T-helper 1 cell (primary cell): ENCODE data around the gene OR52E1.
A peak's percentile ranks its signal among the peaks of the same experiment; 100 is the strongest.
"Not testable (repeated sequence)": the region's sequence is repeated elsewhere in the genome, so short reads cannot be mapped to it uniquely, and the experiment has no call there.

Experiments used
- DNase-seq, 5 donors: peaks; one replicate each; pipeline ENCODE4 v3.0.0-alpha.2; 2012 to 2020
- total RNA-seq, 4 donors: gene quantifications; one replicate each; lab custom pipeline; 2026; lab: John Stamatoyannopoulos, UW

The OR52E1 gene
- total RNA-seq: 0 reads per million in 4 donors

DNA sequence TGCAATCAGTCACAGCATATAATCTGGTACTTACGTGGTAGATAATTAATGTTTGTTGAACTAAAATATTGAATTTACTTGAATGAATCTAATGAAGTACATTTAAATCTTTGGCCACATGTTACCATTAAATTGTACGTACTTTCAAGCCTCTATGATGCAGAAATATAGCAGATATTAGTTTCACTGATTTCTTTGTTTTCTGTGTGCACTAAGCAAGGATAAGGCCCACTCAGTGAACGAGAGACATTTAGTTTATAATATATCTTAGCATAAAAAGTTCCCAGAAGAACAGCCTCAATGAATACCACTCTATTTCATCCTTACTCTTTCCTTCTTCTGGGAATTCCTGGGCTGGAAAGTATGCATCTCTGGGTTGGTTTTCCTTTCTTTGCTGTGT lies at the start of gene OR52E1:
OR52E1 (plus strand) TSS at position 301 of the 400 bp plus-strand sequence.
- no peak for DNase-seq

DNA sequence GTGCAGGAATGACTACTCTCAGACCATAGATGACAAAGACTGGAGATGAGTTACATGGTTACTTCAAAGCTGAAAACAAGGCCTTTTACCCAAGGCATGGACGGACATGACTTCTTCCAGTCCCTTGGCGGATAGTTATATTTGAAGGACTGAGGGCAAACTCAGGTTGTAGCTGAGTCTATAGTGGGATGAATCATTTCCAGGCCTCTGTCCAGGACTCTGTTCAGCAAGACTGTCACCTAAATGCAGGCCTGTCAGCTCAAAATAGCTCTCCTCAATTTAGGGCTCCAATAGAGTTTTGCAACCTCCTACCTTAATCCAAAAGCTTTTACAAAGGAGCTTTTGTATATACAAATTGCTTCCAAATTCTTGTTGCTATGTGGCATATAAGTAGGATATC lies 47.4 kb upstream of the OR52E1 start:
- DNase-seq: no peak

DNA sequence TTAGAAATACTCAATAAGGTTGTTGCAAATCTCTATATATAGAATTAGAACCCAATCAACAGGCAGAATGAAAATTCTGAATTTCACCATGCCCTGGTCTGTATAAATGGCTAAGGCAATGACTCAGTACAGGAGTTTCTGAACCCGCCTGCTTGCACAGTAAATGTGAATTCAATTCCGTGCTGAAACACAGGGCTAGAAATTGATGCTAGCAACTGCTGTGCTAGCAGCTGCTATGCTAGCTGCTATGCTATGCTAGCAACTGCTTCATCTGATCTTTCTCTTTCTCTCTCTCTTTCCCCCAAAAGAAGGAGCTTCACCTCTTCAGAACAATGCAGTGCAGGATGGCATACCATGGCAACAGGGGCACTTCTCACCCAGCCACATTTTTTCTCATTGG lies 32.7 kb upstream of the OR52E1 start:
- DNase-seq: no peak

DNA sequence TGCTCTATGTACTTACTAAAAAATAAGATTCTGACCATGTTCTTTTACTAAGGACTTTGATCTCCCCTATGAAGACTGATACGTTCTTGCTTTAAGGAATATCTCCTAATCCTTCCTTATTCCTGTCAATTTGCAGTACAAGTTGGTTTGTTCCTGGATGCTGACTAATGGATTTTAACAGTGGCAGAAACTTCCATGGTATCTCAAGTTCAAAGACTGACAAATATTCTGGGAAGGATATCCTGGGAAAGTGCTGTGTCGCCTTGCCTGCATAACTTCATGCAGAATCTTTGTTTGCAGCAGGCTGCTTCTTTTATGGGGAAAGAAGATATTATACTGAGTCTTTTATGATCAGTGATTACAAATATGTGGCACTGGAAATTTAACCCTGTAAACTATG lies 31.4 kb upstream of the OR52E1 start:
- no peak for DNase-seq

GRCh38 chr11:5038341-5038740 lies 31.0 kb upstream of the OR52E1 start:
- no peak for DNase-seq

GRCh38 chr11:5040876-5041275 lies 28.5 kb upstream of the OR52E1 start:
- DNase-seq: no peak

- no peak for DNase-seq
Measured at GRCh38 chr11:5042091-5042490, 27.3 kb upstream of the OR52E1 start.

DNA sequence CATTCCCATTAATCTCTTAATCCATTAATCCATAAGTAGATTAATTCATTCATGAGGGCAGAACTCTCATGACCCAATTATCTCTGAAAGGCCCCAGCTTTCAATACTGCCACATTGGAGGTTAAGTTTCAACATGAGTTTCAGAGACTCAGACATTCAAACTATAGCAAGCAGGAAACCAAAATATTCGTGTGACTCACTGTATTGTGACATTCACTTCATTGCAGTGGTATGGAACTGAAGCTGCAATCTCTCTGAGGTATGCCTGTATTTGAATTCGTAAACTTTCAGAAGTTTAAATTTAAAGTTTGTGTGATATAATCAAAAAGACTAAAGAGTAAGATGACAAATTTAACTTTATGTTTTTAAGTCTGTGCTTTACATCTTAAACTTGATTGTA lies 26.0 kb upstream of the OR52E1 start:
- no peak for DNase-seq

- DNase-seq: no peak
Measured at GRCh38 chr11:5046226-5046625, 23.1 kb upstream of the OR52E1 start, which contains the start of gene OR52J3. Gene OR52J3 (plus strand): TSS chr11:5046526. CDS start chr11:5046526, 0 bp downstream.

DNA sequence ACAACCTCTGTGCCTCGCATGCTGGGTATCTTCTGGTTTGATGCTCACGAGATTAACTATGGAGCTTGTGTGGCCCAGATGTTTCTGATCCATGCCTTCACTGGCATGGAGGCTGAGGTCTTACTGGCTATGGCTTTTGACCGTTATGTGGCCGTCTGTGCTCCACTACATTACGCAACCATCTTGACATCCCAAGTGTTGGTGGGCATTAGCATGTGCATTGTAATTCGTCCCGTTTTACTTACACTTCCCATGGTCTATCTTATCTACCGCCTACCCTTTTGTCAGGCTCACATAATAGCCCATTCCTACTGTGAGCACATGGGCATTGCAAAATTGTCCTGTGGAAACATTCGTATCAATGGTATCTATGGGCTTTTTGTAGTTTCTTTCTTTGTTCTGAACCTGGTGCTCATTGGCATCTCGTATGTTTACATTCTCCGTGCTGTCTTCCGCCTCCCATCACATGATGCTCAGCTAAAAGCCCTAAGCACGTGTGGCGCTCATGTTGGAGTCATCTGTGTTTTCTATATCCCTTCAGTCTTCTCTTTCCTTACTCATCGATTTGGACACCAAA lies 22.5 kb upstream of the OR52E1 start:
- no peak for DNase-seq

DNA sequence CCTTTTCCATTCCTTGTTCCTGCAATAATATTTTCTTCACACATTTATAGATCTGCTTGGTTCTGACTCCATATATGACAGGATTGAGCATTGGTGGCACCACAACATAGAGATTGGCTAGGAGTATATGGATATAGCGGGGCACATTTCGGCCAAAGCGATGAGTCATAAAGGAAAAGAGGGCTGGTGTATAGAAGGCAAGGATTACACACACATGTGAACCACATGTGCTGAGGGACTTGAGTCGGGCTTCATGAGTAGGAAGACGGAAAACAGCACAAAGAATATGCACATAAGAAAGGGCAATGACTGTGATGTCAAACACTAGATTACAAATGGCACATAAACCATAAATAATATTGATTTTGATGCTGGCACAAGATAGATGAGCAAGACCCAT lies 10.7 kb upstream of the OR52E1 start:
- DNase-seq: not testable (repeated sequence)

DNA sequence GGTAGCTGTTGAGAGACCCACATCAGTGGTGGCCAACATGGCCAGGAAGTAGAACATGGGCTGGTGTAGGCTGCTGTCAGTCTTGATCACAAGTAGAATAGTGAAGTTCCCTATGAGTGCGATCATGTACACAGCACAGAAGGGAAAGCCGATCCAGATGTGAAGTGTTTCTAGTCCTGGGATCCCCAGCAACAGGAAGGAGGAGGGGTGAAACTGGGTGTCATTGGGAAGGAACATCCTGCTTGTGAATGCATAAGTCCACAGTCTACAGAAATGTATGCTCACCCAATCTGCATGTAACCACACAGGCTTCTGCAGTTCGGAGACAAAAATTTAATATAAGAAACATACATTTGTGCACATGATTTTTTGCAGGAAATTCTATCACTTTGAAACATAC lies 10.0 kb upstream of the OR52E1 start, which contains the start of gene OR52E2:
OR52E2 (minus strand) TSS at position 237 of the 400 bp plus-strand sequence; CDS start at position 237, 0 bp downstream.
- DNase-seq: no peak

DNA sequence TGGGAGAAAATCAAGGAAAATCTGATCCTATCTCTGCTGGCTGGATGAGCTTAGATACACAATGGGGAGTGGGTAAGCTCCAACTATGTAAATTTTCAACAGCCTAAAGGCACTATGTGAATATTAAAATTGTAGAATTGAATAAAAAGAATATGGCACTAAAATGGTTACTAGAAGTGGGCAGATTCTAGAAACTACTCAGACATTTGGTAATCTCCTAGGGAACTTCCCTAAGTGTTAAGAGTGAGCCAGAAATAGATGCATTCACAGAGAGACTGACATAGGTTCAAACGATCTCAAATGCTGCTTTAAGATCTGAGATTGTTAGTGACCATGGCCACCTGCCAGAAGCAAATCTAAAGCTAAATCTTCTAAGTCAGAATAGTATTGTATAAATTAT lies 4.3 kb upstream of the OR52E1 start:
- no peak for DNase-seq

- DNase-seq: no peak
Measured at GRCh38 chr11:5071799-5072198, 2.4 kb downstream of the OR52E1 start.

- DNase-seq: no peak
Measured at GRCh38 chr11:5081405-5081804, 12.0 kb downstream of the OR52E1 start.

DNA sequence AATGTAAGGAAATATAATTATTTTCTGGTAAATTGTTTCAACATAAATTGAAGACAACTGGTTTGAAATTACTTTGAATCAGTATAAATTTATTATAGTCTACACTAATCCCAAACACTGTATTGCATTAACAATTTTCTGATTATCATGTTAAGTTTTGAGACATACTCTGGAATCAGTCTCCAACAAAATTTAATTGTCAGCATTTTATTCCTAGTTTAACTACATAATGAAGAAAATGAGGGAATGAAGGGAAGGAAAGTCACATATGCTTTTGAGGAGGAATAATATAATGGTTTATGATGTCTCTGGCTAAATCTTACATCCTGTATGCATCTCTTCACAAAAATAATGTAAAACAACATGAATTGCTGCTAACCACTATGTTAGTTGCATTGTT lies 14.2 kb downstream of the OR52E1 start:
- DNase-seq: no peak

GRCh38 chr11:5088556-5088955 lies 19.2 kb downstream of the OR52E1 start:
- no peak for DNase-seq

DNA sequence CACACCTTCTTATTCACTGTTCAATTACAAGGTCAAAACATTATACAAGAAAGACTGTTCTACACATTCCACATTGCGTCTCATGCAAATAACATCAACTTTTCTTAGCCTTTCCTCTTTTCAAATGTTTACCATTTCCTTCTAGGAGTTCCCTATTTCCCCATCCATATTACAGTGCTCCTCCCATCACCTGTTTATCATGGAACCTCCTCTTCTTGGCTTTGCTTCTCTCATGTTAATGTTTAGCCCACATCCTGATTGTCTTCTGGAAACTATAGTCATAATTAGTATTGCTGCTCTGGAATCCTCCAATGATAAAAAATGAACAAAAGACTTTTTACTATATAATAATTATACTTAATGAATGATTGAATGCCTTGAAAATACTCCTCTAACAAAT lies 21.3 kb downstream of the OR52E1 start:
- no peak for DNase-seq

- peak in 1 of 5 donors; percentile 0 for DNase-seq
Measured at GRCh38 chr11:5092821-5093585, 23.6 kb downstream of the OR52E1 start.

DNA sequence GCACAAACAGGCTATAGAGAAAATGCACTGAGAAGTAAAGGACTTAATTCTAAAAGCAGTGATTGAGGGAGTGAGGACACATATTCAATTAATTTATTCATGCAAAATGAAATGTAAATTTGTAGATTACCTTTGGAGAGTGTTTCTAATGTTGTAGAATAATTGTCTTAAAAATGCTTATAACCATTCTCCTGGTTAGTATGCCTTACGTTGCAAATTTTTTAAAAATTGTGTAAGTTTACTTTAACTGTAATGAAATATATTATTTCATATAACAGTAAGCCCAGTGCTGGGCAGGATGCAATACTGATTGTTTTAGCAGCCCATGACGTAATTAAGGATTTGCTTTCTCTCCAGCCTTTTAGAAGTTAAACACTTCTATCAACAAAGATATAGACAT lies 26.6 kb downstream of the OR52E1 start:
- no peak for DNase-seq

- no peak for DNase-seq
Measured at GRCh38 chr11:5102246-5102645, 32.9 kb downstream of the OR52E1 start.

- DNase-seq: no peak
Measured at GRCh38 chr11:5103066-5103465, 33.7 kb downstream of the OR52E1 start.

- no peak for DNase-seq
Measured at GRCh38 chr11:5107285-5107684, 37.9 kb downstream of the OR52E1 start.

DNA sequence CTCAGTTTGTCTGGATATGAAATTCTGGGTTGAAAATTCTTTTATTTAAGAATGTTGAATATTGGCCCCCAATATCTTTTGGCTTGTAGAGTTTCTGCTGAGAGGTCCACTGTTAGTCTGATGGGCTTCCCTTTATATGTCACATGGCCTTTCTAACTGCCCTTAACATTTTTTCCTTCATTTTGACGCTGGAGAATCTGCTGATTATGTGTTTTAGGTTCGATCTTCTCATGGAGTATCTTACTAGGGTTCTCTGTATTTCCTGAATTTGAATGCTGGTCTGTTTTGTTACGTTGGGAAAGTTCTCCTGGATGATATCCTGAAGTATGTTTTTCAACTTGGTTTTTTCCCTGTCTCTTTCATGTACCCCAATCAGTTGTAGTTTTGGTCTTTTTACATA lies 46.0 kb downstream of the OR52E1 start:
- DNase-seq: no peak
